A204.1 (cell line): ENCODE data around the gene RFX1.
"Not testable (repeated sequence)": the region's sequence is repeated elsewhere in the genome, so short reads cannot be mapped to it uniquely, and the experiment has no call there.

Experiments
- FAIRE-seq: peaks from 2 replicates; lab custom pipeline; 2012; peaks lifted over from hg19 to GRCh38; lab: Jason Lieb, UNC

RFX1 gene

GRCh38 chr19:13978351-13979243 is 27.5 kb downstream of the RFX1 start:
- no peak for FAIRE-seq

- no peak for FAIRE-seq
Observed at GRCh38 chr19:13977803-13978202, 28.3 kb downstream of the RFX1 start.

GRCh38 chr19:13976446-13976845 is 29.7 kb downstream of the RFX1 start:
- FAIRE-seq = no peak

GRCh38 chr19:13975870-13976269 is 30.2 kb downstream of the RFX1 start:
- FAIRE-seq = no peak

- no peak for FAIRE-seq
Observed at GRCh38 chr19:13974073-13974472, 32.0 kb downstream of the RFX1 start.

- FAIRE-seq = not testable (repeated sequence)
Observed at GRCh38 chr19:13973479-13973878, 32.6 kb downstream of the RFX1 start.

- no peak for FAIRE-seq
Observed at GRCh38 chr19:13972368-13973155, 33.6 kb downstream of the RFX1 start.

GRCh38 chr19:13971868-13972267 is 34.3 kb downstream of the RFX1 start:
- FAIRE-seq = not testable (repeated sequence)

GRCh38 chr19:13969897-13970296 is 36.2 kb downstream of the RFX1 start:
- FAIRE-seq = no peak

- FAIRE-seq = no peak
Observed at GRCh38 chr19:13968999-13969398, 37.1 kb downstream of the RFX1 start.

- FAIRE-seq = no peak
Observed at GRCh38 chr19:13968383-13968935, 37.7 kb downstream of the RFX1 start.

GRCh38 chr19:13967206-13967605 is 38.9 kb downstream of the RFX1 start:
- not testable (repeated sequence) for FAIRE-seq

GRCh38 chr19:13966684-13967128 is 39.4 kb downstream of the RFX1 start:
- no peak for FAIRE-seq

GRCh38 chr19:13965926-13966683 is 40.0 kb downstream of the RFX1 start:
- FAIRE-seq = no peak

GRCh38 chr19:13965377-13965896 is 40.7 kb downstream of the RFX1 start:
- FAIRE-seq = no peak

- no peak for FAIRE-seq
Observed at GRCh38 chr19:13964776-13965175, 41.3 kb downstream of the RFX1 start.

- no peak for FAIRE-seq
Observed at GRCh38 chr19:13963603-13964105, 42.5 kb downstream of the RFX1 start.

GRCh38 chr19:13962699-13963602 is 43.2 kb downstream of the RFX1 start:
- no peak for FAIRE-seq

- FAIRE-seq = no peak
Observed at GRCh38 chr19:13961826-13962698, 44.1 kb downstream of the RFX1 start.
